H7 (cell line): ENCODE measurements around the gene PRR19. TPM values are rescaled to one million over a fixed set of nuclear protein-coding genes. Genes with fewer than 3 reads are reported as not detected.
"Not testable (repeated sequence)": the region's sequence is repeated elsewhere in the genome, so short reads cannot be mapped to it uniquely, and the experiment has no call there.

ENCODE experiments used
- DNase-seq: peaks from one replicate; pipeline ENCODE4 v3.0.0; 2012
- H3K27me3 ChIP-seq: 2 replicates; pipeline ENCODE4 v1.6.0; 2011; ENCODE audit warnings: mild to moderate bottlenecking, low read length; ENCODE audit not compliant: control insufficient read depth, insufficient read depth
- H3K36me3 ChIP-seq: replicated peaks from 2 replicates; pipeline ENCODE4 v1.5.1; 2011; ENCODE audit warnings: low read length; ENCODE audit not compliant: control insufficient read depth, insufficient read depth
- H3K4me3 ChIP-seq: 2 replicates; pipeline ENCODE4 v1.5.1; 2011; ENCODE audit warnings: low read depth, mild to moderate bottlenecking, control low read depth, low read length, moderate library complexity; ENCODE audit not compliant: insufficient read depth
- total RNA-seq: library from RNA; depleted of rRNA; stranded (reverse); fragments of >200 nt; shearing (Covaris generic); gene quantifications from 2 replicates; pipeline ENCODE4 v1.2.3, GENCODE V29; 2014

PRR19 gene
- total RNA-seq, 1 experiment from 2014 or later = 3.3 TPM

- Histone ChIP-seq H3K36me3 (no peaks in the 10 kb centered on the region), H3K4me3 (no peak overlapping the region), H3K27me3 (no peaks in the 10 kb centered on the region)
- DNase-seq = no peak
Measured at GRCh38 chr19:42330241-42330711, 28.3 kb downstream of the PRR19 start.

GRCh38 chr19:42331333-42331732 lies 29.4 kb downstream of the PRR19 start:
- not testable (repeated sequence) for H3K36me3 ChIP-seq, H3K4me3 ChIP-seq, DNase-seq, H3K27me3 ChIP-seq

- Histone ChIP-seq H3K36me3 (no peaks in the 10 kb centered on the region), H3K27me3 (no peaks in the 10 kb centered on the region), H3K4me3 (no peak overlapping the region)
- DNase-seq = no peak
Measured at GRCh38 chr19:42332059-42332458, 30.1 kb downstream of the PRR19 start.

- Histone ChIP-seq H3K27me3 (no peaks in the 10 kb centered on the region), H3K36me3 (no peaks in the 10 kb centered on the region), H3K4me3 (no peak overlapping the region)
- DNase-seq = no peak
Measured at GRCh38 chr19:42333018-42333417, 31.1 kb downstream of the PRR19 start.

GRCh38 chr19:42333975-42334696 lies 32.2 kb downstream of the PRR19 start:
- DNase-seq = no peak
- H3K36me3 ChIP-seq = no peaks in the 10 kb centered on the region
- H3K4me3 ChIP-seq = no peak overlapping the region
- no peaks in the 10 kb centered on the region for H3K27me3 ChIP-seq

DNA sequence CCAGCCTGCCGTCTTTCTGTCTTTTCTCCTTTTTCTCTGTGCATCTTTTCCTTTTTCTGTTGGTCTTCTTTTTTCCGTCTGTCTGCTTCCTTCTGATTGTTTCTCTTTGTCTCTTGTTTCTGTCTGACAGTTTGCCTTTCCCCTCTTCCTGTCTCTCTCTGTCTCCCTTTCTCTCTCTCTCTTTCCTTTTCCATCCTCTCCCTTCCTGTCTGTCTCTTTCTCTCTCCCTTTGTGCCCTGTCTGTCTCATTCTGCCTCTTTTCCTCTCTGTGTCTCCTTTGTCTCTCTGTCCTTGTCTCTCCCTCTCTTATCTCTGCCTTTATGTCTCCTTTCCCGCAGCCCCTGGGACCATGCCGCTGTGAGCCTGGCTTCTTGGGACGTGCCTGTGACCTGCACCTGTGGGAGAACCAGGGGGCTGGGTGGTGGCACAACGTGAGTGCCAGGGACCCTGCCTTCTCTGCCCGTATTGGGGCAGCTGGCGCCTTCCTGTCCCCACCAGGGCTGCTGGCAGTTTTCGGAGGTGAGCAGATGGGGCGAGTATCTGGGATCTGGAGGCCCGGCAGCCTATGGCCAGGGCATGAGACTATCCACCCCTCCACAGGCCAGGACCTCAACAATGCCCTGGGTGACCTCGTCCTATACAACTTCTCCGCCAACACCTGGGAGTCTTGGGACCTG lies 32.9 kb downstream of the PRR19 start:
- no peak for DNase-seq
- Histone ChIP-seq H3K4me3 (no peak overlapping the region), H3K36me3 (no peaks in the 10 kb centered on the region), H3K27me3 (no peaks in the 10 kb centered on the region)

GRCh38 chr19:42335374-42335936 lies 33.5 kb downstream of the PRR19 start:
- Histone ChIP-seq H3K4me3 (no peak overlapping the region), H3K27me3 (no peaks in the 10 kb centered on the region), H3K36me3 (no peaks in the 10 kb centered on the region)
- DNase-seq = peak; percentile 46

DNA sequence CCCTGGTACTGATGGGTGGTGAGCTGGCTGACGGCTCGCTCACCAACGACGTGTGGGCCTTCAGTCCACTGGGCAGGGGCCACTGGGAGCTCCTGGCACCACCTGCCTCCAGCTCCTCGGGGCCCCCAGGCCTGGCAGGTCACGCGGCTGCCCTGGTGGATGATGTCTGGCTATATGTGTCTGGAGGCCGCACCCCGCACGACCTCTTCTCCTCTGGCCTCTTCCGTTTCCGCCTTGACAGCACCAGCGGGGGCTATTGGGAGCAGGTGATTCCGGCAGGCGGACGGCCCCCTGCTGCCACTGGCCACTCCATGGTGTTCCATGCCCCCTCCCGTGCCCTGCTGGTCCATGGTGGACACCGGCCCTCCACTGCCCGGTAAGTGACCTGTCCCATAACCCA lies 34.0 kb downstream of the PRR19 start:
- no peak overlapping the region for H3K4me3 ChIP-seq

DNA sequence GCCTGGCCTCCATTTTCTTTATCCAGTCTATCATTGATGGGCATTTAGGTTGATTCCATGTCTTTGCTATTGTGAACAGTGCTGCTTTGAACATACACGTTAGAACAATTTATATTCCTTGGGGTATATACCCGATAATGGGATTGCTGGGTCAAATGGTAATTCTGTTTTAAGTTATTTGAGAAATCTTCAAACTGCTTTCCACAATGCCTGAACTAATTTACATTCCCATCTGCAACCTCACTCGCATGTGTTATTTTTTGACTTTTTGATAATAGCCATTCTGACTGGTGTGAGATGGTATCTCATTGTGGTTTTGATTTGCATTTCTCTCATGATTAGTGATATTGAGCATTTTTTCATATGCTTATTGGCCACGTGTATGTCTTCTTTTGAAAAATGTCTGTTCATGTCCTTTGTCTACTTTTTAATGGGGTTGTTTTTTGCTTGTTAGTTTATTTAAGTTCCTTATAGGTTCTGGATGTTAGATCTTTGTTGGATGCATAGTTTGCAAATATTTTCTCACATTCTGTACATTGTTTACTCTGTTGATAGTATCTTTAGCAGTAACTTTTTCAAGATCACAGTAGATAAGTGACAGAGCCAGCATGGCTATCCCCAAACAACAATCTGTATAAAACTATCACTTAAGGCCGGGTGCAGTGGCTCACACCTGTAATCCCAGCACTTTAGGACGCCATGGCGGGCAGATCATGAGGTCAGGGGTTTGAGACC lies 37.4 kb downstream of the PRR19 start:
- not testable (repeated sequence) for H3K4me3 ChIP-seq

More for the DNA sequence above, 34.0 kb downstream of the PRR19 start:
- Histone ChIP-seq H3K27me3 (no peaks in the 10 kb centered on the region), H3K36me3 (no peaks in the 10 kb centered on the region)
- DNase-seq = no peak

GRCh38 chr19:42339922-42340321 lies 38.0 kb downstream of the PRR19 start:
- DNase-seq = not testable (repeated sequence)

More for the DNA sequence above, 37.4 kb downstream of the PRR19 start:
- H3K27me3 ChIP-seq, H3K36me3 ChIP-seq, DNase-seq: not testable (repeated sequence)

DNA sequence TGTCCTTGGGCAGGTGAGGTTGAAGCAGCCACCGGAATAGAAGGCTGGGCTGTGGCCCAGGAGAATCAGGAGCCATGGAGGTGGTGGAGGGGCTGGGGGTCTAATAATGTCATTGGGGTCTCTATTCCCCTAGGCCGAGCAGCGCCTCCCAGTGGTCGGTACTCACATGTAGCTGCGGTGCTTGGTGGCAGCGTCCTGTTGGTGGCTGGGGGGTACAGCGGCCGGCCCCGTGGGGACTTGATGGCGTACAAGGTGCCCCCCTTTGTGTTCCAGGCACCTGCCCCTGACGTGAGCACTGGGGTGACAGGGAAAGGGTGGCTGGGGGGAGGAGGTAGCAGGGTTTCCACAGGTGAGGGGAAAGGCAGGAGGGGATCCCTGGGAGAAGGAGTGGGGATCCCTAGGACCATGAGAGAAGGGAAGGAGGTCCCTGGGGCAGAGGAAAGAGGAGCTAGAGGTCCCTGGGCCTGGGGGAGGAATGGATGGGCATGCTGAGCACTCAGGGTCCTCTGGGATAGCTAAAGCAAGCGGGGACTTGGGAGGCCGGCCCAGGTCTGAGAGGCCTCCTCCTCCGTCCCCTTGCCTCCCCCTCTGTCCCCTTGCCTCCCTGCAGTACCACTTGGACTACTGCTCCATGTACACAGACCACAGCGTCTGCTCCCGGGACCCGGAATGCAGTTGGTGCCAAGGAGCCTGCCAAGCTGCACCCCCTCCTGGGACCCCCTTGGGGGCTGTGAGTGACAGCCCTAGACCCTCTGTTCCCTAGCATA lies 41.6 kb downstream of the PRR19 start:
- Histone ChIP-seq H3K36me3 (peaks cover 3% of the 10 kb centered on the region), H3K4me3 (no peak overlapping the region), H3K27me3 (no peaks in the 10 kb centered on the region)
- DNase-seq = peak; percentile 89

More at GRCh38 chr19:42339922-42340321, 38.0 kb downstream of the PRR19 start:
- not testable (repeated sequence) for H3K4me3 ChIP-seq, H3K36me3 ChIP-seq, H3K27me3 ChIP-seq

DNA sequence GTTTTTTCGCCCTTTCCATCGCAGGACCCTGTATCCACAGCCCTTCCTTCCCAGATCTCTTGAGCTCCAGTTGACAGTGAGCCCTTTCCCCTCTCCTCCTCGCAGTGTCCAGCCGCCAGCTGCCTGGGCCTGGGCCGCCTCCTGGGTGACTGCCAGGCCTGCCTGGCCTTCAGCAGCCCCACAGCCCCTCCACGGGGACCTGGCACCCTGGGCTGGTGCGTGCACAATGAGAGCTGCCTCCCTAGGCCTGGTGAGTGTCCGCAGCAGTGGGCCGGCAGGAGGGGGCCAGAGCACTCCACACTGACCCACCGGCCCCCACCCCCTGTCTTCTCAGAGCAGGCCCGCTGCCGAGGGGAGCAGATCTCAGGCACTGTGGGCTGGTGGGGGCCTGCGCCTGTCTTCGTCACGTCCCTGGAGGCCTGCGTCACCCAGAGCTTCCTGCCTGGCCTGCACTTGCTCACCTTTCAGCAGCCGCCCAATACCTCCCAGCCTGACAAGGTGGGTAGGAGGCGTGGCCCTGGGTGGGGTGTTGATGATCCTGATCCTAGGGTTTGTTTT lies 42.5 kb downstream of the PRR19 start:
- H3K36me3 ChIP-seq = peaks cover 3% of the 10 kb centered on the region
- DNase-seq = peak; percentile 45
- H3K27me3 ChIP-seq = no peaks in the 10 kb centered on the region
- no peak overlapping the region for H3K4me3 ChIP-seq

- DNase-seq = no peak
- Histone ChIP-seq H3K27me3 (no peaks in the 10 kb centered on the region), H3K36me3 (peaks cover 3% of the 10 kb centered on the region), H3K4me3 (no peak overlapping the region)
Measured at GRCh38 chr19:42345191-42345812, 43.4 kb downstream of the PRR19 start.
